GM19238 (cell line): ENCODE measurements around the gene TOR1AIP1.

Source experiments
- DNase-seq: peaks from one replicate; pipeline ENCODE4 v3.0.0; 2011; ENCODE audit warnings: low spot score; ENCODE audit not compliant: insufficient read length

TOR1AIP1 gene

GRCh38 chr1:179881642-179882252 is 338 bp upstream of the TOR1AIP1 start:
- no peak for DNase-seq

GRCh38 chr1:179883040-179883744 is 1.1 kb downstream of the TOR1AIP1 start:
- DNase-seq = no peak

GRCh38 chr1:179883745-179884138 is 1.7 kb downstream of the TOR1AIP1 start:
- DNase-seq = no peak

- no peak for DNase-seq
Observed at GRCh38 chr1:179888071-179888470, 6.0 kb downstream of the TOR1AIP1 start.

- no peak for DNase-seq
Observed at GRCh38 chr1:179889589-179889988, 7.5 kb downstream of the TOR1AIP1 start.

- no peak for DNase-seq
Observed at GRCh38 chr1:179910934-179911333, 28.8 kb downstream of the TOR1AIP1 start.

GRCh38 chr1:179911812-179912211 is 29.7 kb downstream of the TOR1AIP1 start:
- no peak for DNase-seq

- no peak for DNase-seq
Observed at GRCh38 chr1:179917601-179918429, 35.7 kb downstream of the TOR1AIP1 start.

- no peak for DNase-seq
Observed at GRCh38 chr1:179921472-179921871, 39.4 kb downstream of the TOR1AIP1 start.

- DNase-seq = no peak
Observed at GRCh38 chr1:179921981-179922872, 40.1 kb downstream of the TOR1AIP1 start.

- DNase-seq = no peak
Observed at GRCh38 chr1:179923029-179923428, 40.9 kb downstream of the TOR1AIP1 start.

GRCh38 chr1:179924268-179924667 is 42.2 kb downstream of the TOR1AIP1 start:
- no peak for DNase-seq

- DNase-seq = no peak
Observed at GRCh38 chr1:179925302-179925701, 43.2 kb downstream of the TOR1AIP1 start.

- no peak for DNase-seq
Observed at GRCh38 chr1:179925922-179926849, 44.1 kb downstream of the TOR1AIP1 start.

- DNase-seq = no peak
Observed at GRCh38 chr1:179926850-179927205, 44.7 kb downstream of the TOR1AIP1 start.

GRCh38 chr1:179929955-179930798 is 48.1 kb downstream of the TOR1AIP1 start:
- no peak for DNase-seq

GRCh38 chr1:179930867-179931266 is 48.8 kb downstream of the TOR1AIP1 start:
- DNase-seq = no peak

- DNase-seq = no peak
Observed at GRCh38 chr1:179933219-179933618, 51.1 kb downstream of the TOR1AIP1 start.

- no peak for DNase-seq
Observed at GRCh38 chr1:179935909-179936496, 53.9 kb downstream of the TOR1AIP1 start.
